Measurements from ENCODE around the gene TWSG1.
A peak's percentile ranks its signal among the peaks of the same experiment; 100 is the strongest.

TWSG1 gene

DNA sequence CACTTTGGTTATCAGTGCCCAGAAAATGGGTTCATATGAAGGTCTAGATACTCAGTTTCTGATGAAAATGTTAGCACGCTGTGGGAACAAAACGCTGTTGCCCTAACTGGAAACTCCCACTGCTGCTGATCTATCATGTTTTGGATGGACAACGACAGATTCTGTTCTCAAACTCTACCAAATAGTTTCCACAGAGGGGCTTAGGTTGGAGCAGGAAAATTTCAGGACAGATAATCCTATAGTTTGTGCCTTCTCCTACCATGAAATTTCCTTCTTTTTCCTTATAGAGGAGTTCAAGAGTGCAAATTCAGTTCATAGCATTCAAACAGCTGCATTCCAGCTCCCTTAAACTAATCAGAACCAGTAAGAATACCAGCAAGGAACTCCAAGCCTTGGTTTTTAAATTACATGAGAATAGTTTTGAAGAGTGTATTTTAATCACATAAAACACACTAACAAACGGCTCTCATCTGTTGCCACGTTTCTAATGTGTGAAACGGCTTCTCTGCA is 82.0 kb downstream of the TWSG1 start:
- 71% methylated on average over 5 of the region's 6 CpGs for WGBS
- Histone ChIP-seq H3K9ac (ENCODE audit: low read length) (peak overlapping the region; percentile 52), H2AFZ (ENCODE audit: low read depth, low read length) (no peak overlapping the region)

DNA sequence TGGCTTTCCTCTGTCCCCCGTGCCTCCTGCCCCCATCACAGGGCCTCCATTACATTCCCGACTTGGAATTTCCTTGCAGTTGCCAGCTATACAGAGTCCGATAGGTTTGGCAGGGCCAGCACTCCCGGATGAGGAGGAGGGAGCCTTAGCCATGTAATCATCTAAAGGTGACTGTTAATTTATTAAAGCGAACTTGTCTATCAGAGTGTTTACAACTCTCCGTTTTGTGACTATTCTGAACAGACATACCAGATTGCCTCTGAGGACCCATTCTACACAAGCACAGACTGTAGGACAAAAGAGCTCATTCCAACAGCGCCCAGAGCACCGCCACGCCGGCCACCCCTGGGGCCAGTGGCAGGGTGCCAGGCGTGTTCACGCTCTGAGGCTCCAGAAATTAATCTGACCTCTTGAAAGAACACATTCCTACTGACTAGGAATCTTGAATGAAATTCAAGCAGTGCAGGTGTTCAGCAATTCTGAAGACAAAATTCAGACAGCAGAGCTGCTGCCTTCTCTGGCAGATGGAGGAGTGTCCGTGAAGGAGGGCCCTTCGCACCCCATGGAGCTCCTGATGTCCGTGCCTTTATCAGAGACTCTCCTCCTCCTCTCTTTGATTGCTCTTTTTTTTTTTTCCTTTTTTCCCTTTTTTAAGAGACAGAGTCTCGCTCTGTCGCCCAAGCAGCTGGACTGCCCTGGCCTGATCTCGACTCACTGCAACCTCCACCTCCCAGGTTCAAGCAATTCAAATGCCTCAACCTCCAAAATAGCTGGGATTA is 82.7 kb downstream of the TWSG1 start:
- peak; percentile 11 for DNase-seq
- Histone ChIP-seq H2BK12ac (ENCODE audit: low read length in 2 of 2) (no peak overlapping the region), H3K4me3 (ENCODE audit: insufficient read depth in 1 of 2, low read depth in 1 of 2, low read length in 2 of 2) (peak overlapping the region in 1 of 2 experiments; percentile 47), H3K4ac (ENCODE audit: low read depth in 1 of 2, low read length in 2 of 2) (no peak overlapping the region), H3K23ac (ENCODE audit: low read length in 2 of 2) (no peak overlapping the region), H2BK15ac (ENCODE audit: low read depth, poor library complexity, severe bottlenecking) (no peak overlapping the region), H3K79me1 (replicated peaks; ENCODE audit: low read length, poor library complexity, severe bottlenecking) (no peaks in the 10 kb centered on the region), H4K91ac (ENCODE audit: low read length) (no peak overlapping the region), H3K18ac (ENCODE audit: low read depth in 1 of 2, low read length in 2 of 2) (no peak overlapping the region), H3K27ac (ENCODE audit: low read length, poor library complexity, severe bottlenecking) (peak overlapping the region; percentile 98), H3K4me2 (ENCODE audit: low read length, poor library complexity, severe bottlenecking) (peak overlapping the region; percentile 49), H2AK5ac (ENCODE audit: low read length, severe bottlenecking) (no peak overlapping the region), H2BK5ac (ENCODE audit: low read depth, low read length, poor library complexity, severe bottlenecking) (peak overlapping the region; percentile 95), H2BK120ac (ENCODE audit: low read depth, low read length) (no peak overlapping the region), H3K14ac (ENCODE audit: low read length in 2 of 2) (no peak overlapping the region), H3K27me3 (ENCODE audit: control insufficient read depth in 1 of 2, insufficient read depth in 1 of 2, low read length in 2 of 2) (no peaks in the 10 kb centered on the region), H3K9ac (ENCODE audit: low read length) (peak overlapping the region; percentile 52), H3K4me1 (ENCODE audit: control insufficient read depth, insufficient read depth, low read depth, low read length) (peaks cover 33% of the 10 kb centered on the region), H3K9me3 (ENCODE audit: control insufficient read depth, low read length) (no peaks in the 10 kb centered on the region), H4K8ac (ENCODE audit: low read length) (no peak overlapping the region), H3K36me3 (ENCODE audit: control insufficient read depth in 1 of 2, insufficient read depth in 2 of 2, low read depth in 1 of 2, low read length in 2 of 2) (no peaks in the 10 kb centered on the region), H2AFZ (ENCODE audit: low read depth, low read length) (no peak overlapping the region)
- 78% methylated on average over 18 of the region's 18 CpGs for WGBS

More for the DNA sequence above, 82.0 kb downstream of the TWSG1 start:
- no peak overlapping the region for H3K14ac ChIP-seq (ENCODE audit: low read length in 2 of 2)
- H3K4me3 ChIP-seq (ENCODE audit: insufficient read depth in 1 of 2, low read depth in 1 of 2, low read length in 2 of 2), result peak overlapping the region in 1 of 2 experiments; percentile 47
- H3K9me3 ChIP-seq (ENCODE audit: control insufficient read depth, low read length), result no peaks in the 10 kb centered on the region
- H3K27me3 ChIP-seq (ENCODE audit: control insufficient read depth in 1 of 2, insufficient read depth in 1 of 2, low read length in 2 of 2), result no peaks in the 10 kb centered on the region
- peak overlapping the region; percentile 98 for H3K27ac ChIP-seq (ENCODE audit: low read length, poor library complexity, severe bottlenecking)
- H3K4me1 ChIP-seq (ENCODE audit: control insufficient read depth, insufficient read depth, low read depth, low read length), result peaks cover 33% of the 10 kb centered on the region
- H3K4ac ChIP-seq (ENCODE audit: low read depth in 1 of 2, low read length in 2 of 2), result no peak overlapping the region
- no peak overlapping the region for H4K8ac ChIP-seq (ENCODE audit: low read length)
- H2AK5ac ChIP-seq (ENCODE audit: low read length, severe bottlenecking), result no peak overlapping the region
- H3K18ac ChIP-seq (ENCODE audit: low read depth in 1 of 2, low read length in 2 of 2), result no peak overlapping the region
- no peak overlapping the region for H4K91ac ChIP-seq (ENCODE audit: low read length)
- H3K36me3 ChIP-seq (ENCODE audit: control insufficient read depth in 1 of 2, insufficient read depth in 2 of 2, low read depth in 1 of 2, low read length in 2 of 2), result no peaks in the 10 kb centered on the region
- H2BK12ac ChIP-seq (ENCODE audit: low read length in 2 of 2), result no peak overlapping the region
- H2BK120ac ChIP-seq (ENCODE audit: low read depth, low read length), result no peak overlapping the region
- H2BK5ac ChIP-seq (ENCODE audit: low read depth, low read length, poor library complexity, severe bottlenecking), result peak overlapping the region; percentile 95
- no peak overlapping the region for H3K23ac ChIP-seq (ENCODE audit: low read length in 2 of 2)
- H3K79me1 ChIP-seq (replicated peaks; ENCODE audit: low read length, poor library complexity, severe bottlenecking), result no peaks in the 10 kb centered on the region
- no peak for DNase-seq
- H3K4me2 ChIP-seq (ENCODE audit: low read length, poor library complexity, severe bottlenecking), result peak overlapping the region; percentile 49
- no peak overlapping the region for H2BK15ac ChIP-seq (ENCODE audit: low read depth, poor library complexity, severe bottlenecking)

DNA sequence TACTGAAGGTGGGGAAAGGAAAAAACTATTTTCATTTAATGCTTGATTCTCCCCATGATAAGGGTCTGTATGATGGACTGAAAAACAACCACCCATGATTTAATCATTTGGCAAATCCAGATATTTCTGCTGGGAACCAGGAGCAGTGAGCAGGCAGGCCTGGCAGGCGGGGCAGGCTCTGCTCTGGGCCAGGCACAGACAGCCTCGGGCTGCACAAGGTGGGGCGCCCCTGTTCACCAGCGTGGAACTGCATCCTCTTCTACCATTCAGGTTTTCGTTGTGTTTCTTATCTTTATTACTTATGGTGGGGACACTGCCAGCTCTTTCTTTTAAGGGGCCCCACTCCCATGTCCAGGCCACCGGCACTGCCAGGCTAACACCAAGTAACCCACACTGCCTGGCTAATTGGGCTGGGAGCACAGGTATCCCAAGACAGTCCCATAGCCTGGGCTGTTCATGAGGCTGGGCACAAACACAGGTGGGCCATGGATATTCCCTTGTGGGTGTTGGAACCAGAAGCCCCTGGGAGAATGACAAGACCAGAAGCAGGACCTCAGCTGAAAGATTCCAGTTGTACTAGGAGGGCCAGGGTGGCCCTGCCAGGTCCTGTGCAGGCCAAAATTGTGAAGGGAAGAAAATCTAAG is 83.6 kb downstream of the TWSG1 start:
- Histone ChIP-seq H3K4me1 (ENCODE audit: control insufficient read depth, insufficient read depth, low read depth, low read length) (peaks cover 31% of the 10 kb centered on the region), H2BK120ac (ENCODE audit: low read depth, low read length) (no peak overlapping the region), H3K4ac (ENCODE audit: low read depth in 1 of 2, low read length in 2 of 2) (no peak overlapping the region), H4K91ac (ENCODE audit: low read length) (no peak overlapping the region), H2BK5ac (ENCODE audit: low read depth, low read length, poor library complexity, severe bottlenecking) (peak overlapping the region; percentile 81), H3K27ac (ENCODE audit: low read length, poor library complexity, severe bottlenecking) (peak overlapping the region; percentile 98), H3K4me2 (ENCODE audit: low read length, poor library complexity, severe bottlenecking) (no peak overlapping the region), H2BK12ac (ENCODE audit: low read length in 2 of 2) (no peak overlapping the region), H2BK15ac (ENCODE audit: low read depth, poor library complexity, severe bottlenecking) (no peak overlapping the region), H2AK5ac (ENCODE audit: low read length, severe bottlenecking) (peak overlapping the region; percentile 14), H4K8ac (ENCODE audit: low read length) (no peak overlapping the region), H3K9me3 (ENCODE audit: control insufficient read depth, low read length) (peaks cover under 1% of the 10 kb centered on the region), H2AFZ (ENCODE audit: low read depth, low read length) (no peak overlapping the region), H3K14ac (ENCODE audit: low read length in 2 of 2) (no peak overlapping the region), H3K23ac (ENCODE audit: low read length in 2 of 2) (no peak overlapping the region), H3K9ac (ENCODE audit: low read length) (no peak overlapping the region), H3K36me3 (ENCODE audit: control insufficient read depth in 1 of 2, insufficient read depth in 2 of 2, low read depth in 1 of 2, low read length in 2 of 2) (no peaks in the 10 kb centered on the region), H3K27me3 (ENCODE audit: control insufficient read depth in 1 of 2, insufficient read depth in 1 of 2, low read length in 2 of 2) (no peaks in the 10 kb centered on the region), H3K79me1 (replicated peaks; ENCODE audit: low read length, poor library complexity, severe bottlenecking) (no peaks in the 10 kb centered on the region), H3K18ac (ENCODE audit: low read depth in 1 of 2, low read length in 2 of 2) (no peak overlapping the region), H3K4me3 (ENCODE audit: insufficient read depth in 1 of 2, low read depth in 1 of 2, low read length in 2 of 2) (no peak overlapping the region)
- DNase-seq, result no peak
- 88% methylated on average over 5 of the region's 6 CpGs for WGBS

DNA sequence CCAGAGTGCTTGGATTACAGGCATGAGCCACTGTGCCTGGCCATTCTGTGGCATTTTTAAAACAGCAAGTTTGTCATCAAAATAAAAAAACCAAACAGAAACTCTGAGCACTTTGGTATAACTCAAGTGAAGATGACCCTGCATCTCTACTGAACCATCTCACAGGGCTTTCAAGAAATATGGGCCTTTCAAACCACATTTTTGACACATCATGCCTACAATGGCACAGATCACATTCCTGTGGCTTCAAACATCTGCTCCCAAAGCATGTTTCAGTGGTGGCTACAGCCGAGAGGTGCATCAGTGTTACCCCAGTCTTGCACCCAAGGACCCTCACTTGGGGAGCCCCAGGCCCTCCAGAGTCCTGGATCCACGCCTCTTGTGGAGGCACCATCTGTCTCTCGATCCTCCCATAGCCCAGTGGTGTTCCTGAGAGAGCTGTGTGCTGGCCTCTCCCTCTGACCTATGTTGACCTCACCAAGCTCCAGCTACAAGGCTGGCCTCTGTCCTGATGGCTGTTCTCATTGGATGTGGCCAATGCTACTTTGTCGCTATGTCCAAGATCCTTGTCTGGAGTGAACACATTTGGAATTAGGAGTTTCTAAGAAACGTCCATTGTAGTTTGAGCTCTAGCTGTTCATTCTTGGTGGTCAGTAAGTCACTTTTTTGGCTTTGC is 85.5 kb downstream of the TWSG1 start:
- Histone ChIP-seq H2BK5ac (ENCODE audit: low read depth, low read length, poor library complexity, severe bottlenecking) (no peak overlapping the region), H3K4me2 (ENCODE audit: low read length, poor library complexity, severe bottlenecking) (no peak overlapping the region), H4K91ac (ENCODE audit: low read length) (no peak overlapping the region), H3K4me1 (ENCODE audit: control insufficient read depth, insufficient read depth, low read depth, low read length) (peaks cover 27% of the 10 kb centered on the region), H2AK5ac (ENCODE audit: low read length, severe bottlenecking) (peak overlapping the region; percentile 18), H3K18ac (ENCODE audit: low read depth in 1 of 2, low read length in 2 of 2) (no peak overlapping the region), H3K36me3 (ENCODE audit: control insufficient read depth in 1 of 2, insufficient read depth in 2 of 2, low read depth in 1 of 2, low read length in 2 of 2) (no peaks in the 10 kb centered on the region), H2BK15ac (ENCODE audit: low read depth, poor library complexity, severe bottlenecking) (no peak overlapping the region), H2AFZ (ENCODE audit: low read depth, low read length) (no peak overlapping the region), H3K9me3 (ENCODE audit: control insufficient read depth, low read length) (peaks cover 19% of the 10 kb centered on the region), H3K79me1 (replicated peaks; ENCODE audit: low read length, poor library complexity, severe bottlenecking) (no peaks in the 10 kb centered on the region), H3K4me3 (ENCODE audit: insufficient read depth in 1 of 2, low read depth in 1 of 2, low read length in 2 of 2) (no peak overlapping the region), H3K14ac (ENCODE audit: low read length in 2 of 2) (no peak overlapping the region), H3K27me3 (ENCODE audit: control insufficient read depth in 1 of 2, insufficient read depth in 1 of 2, low read length in 2 of 2) (no peaks in the 10 kb centered on the region), H4K8ac (ENCODE audit: low read length) (no peak overlapping the region), H2BK12ac (ENCODE audit: low read length in 2 of 2) (no peak overlapping the region), H3K9ac (ENCODE audit: low read length) (no peak overlapping the region), H2BK120ac (ENCODE audit: low read depth, low read length) (no peak overlapping the region), H3K27ac (ENCODE audit: low read length, poor library complexity, severe bottlenecking) (no peak overlapping the region), H3K4ac (ENCODE audit: low read depth in 1 of 2, low read length in 2 of 2) (no peak overlapping the region), H3K23ac (ENCODE audit: low read length in 2 of 2) (no peak overlapping the region)
- 85% methylated on average over 5 of the region's 5 CpGs for WGBS
- peak; percentile 33 for DNase-seq
